Endometrial microvascular endothelial cells (primary cell): Measurements from ENCODE around the gene FFAR3. TPM values are rescaled to one million over a fixed set of nuclear protein-coding genes. Genes with fewer than 3 reads are reported as not detected.

Experiments
- total RNA-seq: library from RNA; depleted of rRNA; stranded (reverse); fragments of >200 nt; gene quantifications from one replicate; pipeline ENCODE4 v1.2.3, GENCODE V29; 2015; ENCODE audit errors: inconsistent ontology term

Gene FFAR3
- total RNA-seq, 1 donor from 2014 or later, result not detected

Other genes with a start within 250 kb of the FFAR3 start
- gene FXYD3, start 242.6 kb upstream of the FFAR3 start, total RNA-seq, result not detected
- gene LGI4, start 223.4 kb upstream of the FFAR3 start, total RNA-seq, result not detected
- not detected for gene FXYD1, start 219.6 kb upstream of the FFAR3 start, total RNA-seq
- gene FXYD7, start 215.2 kb upstream of the FFAR3 start, total RNA-seq, result not detected
- 194 TPM for gene FXYD5, start 203.7 kb upstream of the FFAR3 start, total RNA-seq
- not detected for gene FAM187B, start 129.7 kb upstream of the FFAR3 start, total RNA-seq
- gene LSR, start 109.5 kb upstream of the FFAR3 start, total RNA-seq, result 0.09 TPM
- gene USF2, start 89.5 kb upstream of the FFAR3 start, total RNA-seq, result 61.4 TPM
- not detected for gene HAMP, start 75.9 kb upstream of the FFAR3 start, total RNA-seq
- 16.0 TPM for gene MAG, start 66.3 kb upstream of the FFAR3 start, total RNA-seq
- gene CD22, start 29.3 kb upstream of the FFAR3 start, total RNA-seq, result 5.8 TPM
- not detected for gene FFAR1, start 10.6 kb upstream of the FFAR3 start, total RNA-seq
- gene GPR42, start 12.6 kb downstream of the FFAR3 start, total RNA-seq, result not detected
- not detected for gene FFAR2, start 89.8 kb downstream of the FFAR3 start, total RNA-seq
- gene KRTDAP, start 132.0 kb downstream of the FFAR3 start, total RNA-seq, result not detected
- not detected for gene DMKN, start 155.2 kb downstream of the FFAR3 start, total RNA-seq
- gene SBSN, start 169.9 kb downstream of the FFAR3 start, total RNA-seq, result not detected
- gene GAPDHS, start 175.0 kb downstream of the FFAR3 start, total RNA-seq, result not detected
- gene TMEM147, start 187.2 kb downstream of the FFAR3 start, total RNA-seq, result 87.1 TPM
- gene ATP4A, start 205.2 kb downstream of the FFAR3 start, total RNA-seq, result not detected
- gene PMIS2, start 227.7 kb downstream of the FFAR3 start, total RNA-seq, result not detected